H1 (cell line): ENCODE results near the gene PHRF1. TPM values are rescaled to one million over a fixed set of nuclear protein-coding genes. Genes with fewer than 3 reads are reported as not detected.

Experiments
- CEBPB ChIP-seq: IDR thresholded peaks from 2 replicates; pipeline ENCODE4 v1.6.1; 2012; ENCODE audit warnings: low read depth, low read length
- CHD1 ChIP-seq: IDR thresholded peaks from 2 replicates; pipeline ENCODE4 v1.6.1; 2012; ENCODE audit warnings: low read depth, low read length, improper control_type of control experiment
- CHD2 ChIP-seq: IDR thresholded peaks from 2 replicates; pipeline ENCODE4 v1.6.1; 2012; ENCODE audit warnings: low read length, improper control_type of control experiment
- KDM1A ChIP-seq: fragments of 200-600, 300-600 bp; sonication (generic); IDR thresholded peaks from 2 replicates; pipeline ENCODE4 v1.7.1; 2016; ENCODE audit warnings: mild to moderate bottlenecking, low read length, borderline replicate concordance
- polyA plus RNA-seq, 7 experiments: library from polyadenylated mRNA; depleted of rRNA in 3 of 7; stranded (reverse) in 5 of 7; unstranded in 2 of 7; fragments of >200 nt in 5 of 7; fragments of 200-250 nt in 2 of 7; gene quantifications; 1 replicate in 5 of 7; 2 replicates in 1 of 7; 4 replicates in 1 of 7; pipeline versions ENCODE4 v1.2.1 to v1.2.3, GENCODE V29; 2011 to 2013; ENCODE audit warnings: missing spikeins in 2 of 7, mixed read lengths in 2 of 7
- total RNA-seq: library from RNA; stranded (reverse); fragmentation: NEBNext Ultra II Directional; extraction: Animal tissue kit (Norgen Biotek cat#: 25700); gene quantifications from 2 replicates; pipeline ENCODE4 v1.2.1, GENCODE V29; 2021

The PHRF1 gene
- total and polyA plus RNA-seq, 2 of the 8 experiments (the other 6 are each of a cell fraction or from before 2014, with no cell fraction given): 13.4 to 37.3 TPM

- TF ChIP-seq CEBPB (no peak), CHD2 (no peak), CHD1 (no peak), KDM1A (no peak)
These were observed 20.1 kb downstream of the PHRF1 start (continued) for GRCh38 chr11:596374-596773.
